Measurements from ENCODE around the gene MAB21L3.

MAB21L3 gene

DNA sequence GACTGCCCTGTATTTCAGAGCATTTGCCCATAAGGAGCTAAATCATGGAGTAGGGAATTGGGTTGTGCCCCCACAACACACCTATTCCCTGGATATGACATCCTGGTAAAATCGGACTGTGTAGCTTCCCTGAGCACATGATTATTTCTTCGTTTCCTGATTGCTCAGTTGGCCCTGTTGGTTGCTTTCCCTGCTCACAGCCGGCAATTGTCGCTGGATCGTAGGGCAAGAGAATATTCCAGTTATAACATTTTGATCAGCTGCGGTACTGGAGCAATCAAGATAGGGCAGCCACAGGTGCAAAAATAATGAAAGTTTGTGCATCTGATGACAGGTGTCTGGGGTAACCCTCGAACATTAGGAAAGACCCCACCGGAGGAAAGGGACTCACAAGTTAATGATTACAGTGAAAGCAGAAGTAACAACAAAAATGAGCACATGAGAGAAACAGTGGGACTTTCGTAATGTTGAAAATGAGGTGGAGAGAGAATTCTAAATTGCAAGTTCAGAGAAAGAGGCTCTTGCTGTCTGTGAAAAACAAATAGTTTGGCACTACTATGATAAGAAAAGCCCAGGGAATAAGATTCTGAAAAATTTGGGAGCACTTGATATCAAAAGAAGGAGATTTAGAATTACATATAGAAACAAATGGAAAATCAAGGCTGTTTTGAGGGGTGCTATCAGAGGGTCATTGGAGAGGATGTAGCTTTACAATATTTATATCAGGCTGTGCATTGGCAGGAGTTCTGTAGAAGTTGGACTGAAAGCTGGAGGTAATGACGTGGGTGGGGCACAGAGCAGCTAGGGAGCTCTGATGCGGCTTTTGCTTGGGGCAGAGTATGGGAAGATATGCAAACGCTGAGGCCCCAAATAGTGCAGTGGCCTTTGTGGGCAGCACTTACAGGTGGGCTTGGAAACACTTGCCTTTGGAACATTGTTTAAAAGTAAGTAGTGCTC lies at the start of gene MAB21L3:
MAB21L3 (plus strand) TSS at position 833 of the 957 bp plus-strand sequence. CDS start 1,217 bp downstream, outside the sequence.
- DNase-seq (ENCODE audit: low read depth) = no peak
- TF ChIP-seq, protein P1, sequence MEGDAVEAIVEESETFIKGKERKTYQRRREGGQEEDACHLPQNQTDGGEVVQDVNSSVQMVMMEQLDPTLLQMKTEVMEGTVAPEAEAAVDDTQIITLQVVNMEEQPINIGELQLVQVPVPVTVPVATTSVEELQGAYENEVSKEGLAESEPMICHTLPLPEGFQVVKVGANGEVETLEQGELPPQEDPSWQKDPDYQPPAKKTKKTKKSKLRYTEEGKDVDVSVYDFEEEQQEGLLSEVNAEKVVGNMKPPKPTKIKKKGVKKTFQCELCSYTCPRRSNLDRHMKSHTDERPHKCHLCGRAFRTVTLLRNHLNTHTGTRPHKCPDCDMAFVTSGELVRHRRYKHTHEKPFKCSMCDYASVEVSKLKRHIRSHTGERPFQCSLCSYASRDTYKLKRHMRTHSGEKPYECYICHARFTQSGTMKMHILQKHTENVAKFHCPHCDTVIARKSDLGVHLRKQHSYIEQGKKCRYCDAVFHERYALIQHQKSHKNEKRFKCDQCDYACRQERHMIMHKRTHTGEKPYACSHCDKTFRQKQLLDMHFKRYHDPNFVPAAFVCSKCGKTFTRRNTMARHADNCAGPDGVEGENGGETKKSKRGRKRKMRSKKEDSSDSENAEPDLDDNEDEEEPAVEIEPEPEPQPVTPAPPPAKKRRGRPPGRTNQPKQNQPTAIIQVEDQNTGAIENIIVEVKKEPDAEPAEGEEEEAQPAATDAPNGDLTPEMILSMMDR (IDR thresholded peaks at IDR 0.05; ENCODE audit: control insufficient read depth, insufficient read depth, low read depth, low read length, missing control alignments) = no peak
- H3K4me3 ChIP-seq (ENCODE audit: control insufficient read depth, low read depth, low read length) = no peak within 1 kb of the TSS

DNA sequence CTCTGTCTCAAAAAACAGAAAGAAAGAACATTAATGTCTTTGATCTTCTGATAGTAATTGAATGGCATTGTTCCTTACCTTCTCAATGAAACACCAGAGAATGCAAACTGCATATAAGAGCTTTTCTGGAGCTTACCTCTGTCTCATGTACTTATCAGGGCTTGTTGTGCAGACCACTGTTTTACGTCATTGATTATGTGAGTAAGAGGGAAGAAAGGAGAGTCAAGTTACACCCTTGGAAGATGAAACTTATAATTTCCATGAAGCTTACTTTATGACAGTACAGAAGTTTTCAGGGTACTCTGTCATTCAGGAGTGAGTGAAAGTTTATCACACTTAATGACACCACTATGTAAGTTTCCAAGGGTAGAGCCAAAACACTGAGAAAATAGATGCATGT lies 49.0 kb upstream of the MAB21L3 start:
- TF ChIP-seq, protein P1 (IDR thresholded peaks at IDR 0.05; ENCODE audit: control insufficient read depth, insufficient read depth, low read depth, low read length, missing control alignments) = no peak
- no peak for DNase-seq (ENCODE audit: low read depth)
- H3K4me3 ChIP-seq (ENCODE audit: control insufficient read depth, low read depth, low read length) = no peak overlapping the region

DNA sequence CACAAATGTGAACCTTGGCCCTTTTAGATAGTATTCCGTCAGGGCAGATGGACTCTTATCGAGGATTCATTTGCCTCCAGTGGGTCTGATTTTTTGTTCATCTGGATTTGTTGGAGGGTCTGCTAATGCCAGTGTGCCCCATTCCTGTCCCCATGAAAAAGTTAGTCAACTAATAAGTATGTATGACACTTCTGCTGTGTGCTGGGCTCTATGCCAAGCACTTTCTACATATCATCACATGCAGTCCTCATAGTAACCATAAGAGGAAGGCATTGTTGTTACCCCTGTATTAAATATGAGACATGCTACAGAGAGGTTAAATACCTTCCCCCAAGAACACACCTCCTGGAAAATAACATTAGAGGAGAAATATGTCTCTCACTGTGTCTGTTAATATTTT lies 46.6 kb upstream of the MAB21L3 start:
- no peak for DNase-seq (ENCODE audit: low read depth)
- TF ChIP-seq, protein P1 (IDR thresholded peaks at IDR 0.05; ENCODE audit: control insufficient read depth, insufficient read depth, low read depth, low read length, missing control alignments) = no peak
- H3K4me3 ChIP-seq (ENCODE audit: control insufficient read depth, low read depth, low read length) = no peak overlapping the region

DNA sequence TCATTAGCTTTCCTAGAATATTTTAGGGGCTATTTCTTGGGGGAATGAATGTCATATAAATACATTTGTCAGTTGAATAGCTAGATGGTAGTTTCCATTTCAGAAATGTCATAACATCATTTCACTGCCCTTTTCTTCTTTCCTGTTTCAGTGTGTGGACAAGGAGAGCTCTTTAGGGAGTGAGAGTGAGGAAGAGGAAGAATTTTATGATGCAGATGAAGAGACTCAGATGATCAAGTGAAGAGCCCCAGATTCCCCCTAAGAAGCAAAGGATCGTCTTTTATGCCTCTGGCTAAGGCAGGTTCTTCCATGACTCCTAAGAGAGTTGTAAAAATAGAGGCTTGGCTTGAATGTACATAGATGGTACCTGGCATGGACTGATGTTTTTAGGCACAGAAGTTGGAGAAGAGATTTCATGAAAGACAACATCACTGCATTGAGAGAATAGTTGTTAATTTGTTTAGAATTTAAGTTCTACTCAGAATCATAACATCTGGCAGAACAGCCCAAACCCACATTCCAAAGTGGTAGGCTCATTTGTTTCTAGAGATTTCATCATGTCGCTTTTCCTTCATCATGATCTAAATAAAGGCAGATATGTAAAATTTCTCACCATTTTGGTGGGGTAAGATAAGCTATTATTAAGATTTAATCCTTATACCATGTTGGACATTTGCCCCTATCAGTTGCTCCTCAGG lies 44.2 kb upstream of the MAB21L3 start:
- TF ChIP-seq, protein P1 (IDR thresholded peaks at IDR 0.05; ENCODE audit: control insufficient read depth, insufficient read depth, low read depth, low read length, missing control alignments) = no peak
- H3K4me3 ChIP-seq (ENCODE audit: control insufficient read depth, low read depth, low read length) = no peak overlapping the region
- DNase-seq (ENCODE audit: low read depth) = peak; percentile 82

DNA sequence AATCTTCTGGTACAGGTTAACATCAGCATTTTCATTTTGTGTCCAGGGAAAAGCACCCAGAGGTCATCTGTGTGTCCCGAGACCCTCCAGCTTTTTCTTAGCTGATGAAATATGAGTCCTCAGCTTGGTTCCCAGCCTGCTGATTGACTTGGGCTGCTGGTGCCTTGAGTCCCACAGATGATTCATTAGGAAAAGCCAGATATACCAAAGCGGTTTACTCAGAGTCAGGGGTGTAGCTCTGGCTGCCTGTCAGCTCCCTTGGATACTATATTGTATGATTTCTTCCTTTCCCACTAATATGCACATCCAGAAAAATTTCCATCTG lies 43.7 kb upstream of the MAB21L3 start:
- no peak overlapping the region for H3K4me3 ChIP-seq (ENCODE audit: control insufficient read depth, low read depth, low read length)
- TF ChIP-seq, protein P1 (IDR thresholded peaks at IDR 0.05; ENCODE audit: control insufficient read depth, insufficient read depth, low read depth, low read length, missing control alignments) = no peak
- peak; percentile 85 for DNase-seq (ENCODE audit: low read depth)

DNA sequence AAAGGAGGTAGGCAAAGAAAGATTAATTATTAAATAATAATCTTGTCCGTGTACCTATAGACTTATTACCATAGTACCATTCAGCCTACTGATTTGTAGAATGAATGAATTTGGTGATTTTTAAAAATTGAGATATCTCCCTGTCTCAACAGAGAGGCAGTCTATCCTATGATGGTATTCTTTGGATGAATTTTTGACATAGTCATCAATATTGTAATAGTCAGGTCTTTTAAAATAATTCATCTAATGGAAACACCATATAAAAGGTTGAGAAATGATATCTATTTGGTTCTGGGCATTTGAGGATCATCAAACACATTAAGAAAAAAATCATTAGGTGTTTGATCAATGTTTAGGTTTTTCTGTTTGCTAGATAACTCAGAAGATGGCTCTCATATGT lies 35.6 kb upstream of the MAB21L3 start:
- TF ChIP-seq, protein P1 (IDR thresholded peaks at IDR 0.05; ENCODE audit: control insufficient read depth, insufficient read depth, low read depth, low read length, missing control alignments) = no peak
- DNase-seq (ENCODE audit: low read depth) = no peak
- H3K4me3 ChIP-seq (ENCODE audit: control insufficient read depth, low read depth, low read length) = no peak overlapping the region

Data from AG09309 (cell line).